A549 treated with CORT108297 at 1 μM for 4 hours (cell line): Measurements from ENCODE around the gene MAB21L1. TPM values are rescaled to one million over a fixed set of nuclear protein-coding genes. Genes with fewer than 3 reads are reported as not detected.

Source experiments
- total RNA-seq: library from RNA; stranded (reverse); fragments of 200-300 nt; extraction: Qiagen RNA extraction; gene quantifications from 5 replicates; pipeline ENCODE4 v1.2.3, GENCODE V29; 2022

Gene MAB21L1
- total RNA-seq: not detected in 5 replicates

GRCh38 chr13:35475960-35476943 is at the start of gene MAB21L1:
TSS of gene MAB21L1 (minus strand) at chr13:35476689. CDS start at chr13:35476138, 551 bp downstream.

